GM12892 (cell line): Measurements from ENCODE around the gene COL19A1. TPM values are rescaled to one million over a fixed set of nuclear protein-coding genes. Genes with fewer than 3 reads are reported as not detected.
A peak's percentile ranks its signal among the peaks of the same experiment; 100 is the strongest.
"Not testable (repeated sequence)": the region's sequence is repeated elsewhere in the genome, so short reads cannot be mapped to it uniquely, and the experiment has no call there.

Experiments used
- DNase-seq: peaks from one replicate; pipeline ENCODE4 v3.0.0; 2011; ENCODE audit not compliant: insufficient read length
- FAIRE-seq: peaks from 2 replicates; lab custom pipeline; 2011; peaks lifted over from hg19 to GRCh38; lab: Jason Lieb, UNC
- POLR2A ChIP-seq: IDR thresholded peaks from 2 replicates; pipeline ENCODE4 v1.6.1; 2011; ENCODE audit warnings: low read depth, low read length, control low read depth
- POLR2AphosphoS5 ChIP-seq: IDR thresholded peaks from 2 replicates; pipeline ENCODE4 v1.6.1; 2011; ENCODE audit warnings: low read depth, low read length, control low read depth
- TAF1 ChIP-seq: IDR thresholded peaks from 2 replicates; pipeline ENCODE4 v1.6.1; 2011; ENCODE audit warnings: low read depth, mild to moderate bottlenecking, control low read depth, low read length, borderline replicate concordance
- polyA plus RNA-seq: library from polyadenylated mRNA; unstranded; fragments of >200 nt; gene quantifications from one replicate; pipeline ENCODE4 v1.2.1, GENCODE V29; 2012; ENCODE audit warnings: missing spikeins, inconsistent platforms; ENCODE audit not compliant: missing spikeins

COL19A1 gene
- polyA plus RNA-seq, result 2.6 TPM

GRCh38 chr6:69866351-69866769 is at the start of gene COL19A1:
Gene COL19A1 (plus strand): TSS chr6:69866556. CDS start chr6:69879568, 13,012 bp downstream.
- peak; percentile 67 for TF ChIP-seq POLR2AphosphoS5
- TF ChIP-seq TAF1, result no peak
- TF ChIP-seq POLR2A, result peak; percentile 58; the same call in 1 of the 2 replicates
- FAIRE-seq (peak; percentile 87), DNase-seq (peak; percentile 14)

DNA sequence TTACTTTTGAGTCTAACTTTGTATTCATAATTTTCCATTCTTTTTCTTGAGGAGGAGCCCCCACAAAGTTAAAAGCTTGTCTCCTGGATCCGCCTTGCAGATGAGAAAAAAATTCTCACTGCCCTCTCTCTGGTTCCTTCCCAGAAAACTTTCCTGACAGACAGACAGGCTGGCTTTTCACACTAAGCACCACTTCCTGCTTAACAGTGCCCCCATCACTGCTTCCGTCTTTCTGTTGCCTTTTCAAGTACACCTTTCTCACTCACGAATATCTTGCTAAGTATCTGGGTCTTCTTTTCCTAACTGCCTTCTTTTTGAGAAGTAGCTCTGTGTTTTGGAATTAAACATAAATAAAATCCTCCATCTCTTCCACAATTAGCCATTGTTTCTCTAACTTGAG is 49.8 kb upstream of the COL19A1 start:
- TF ChIP-seq TAF1 (no peak), POLR2AphosphoS5 (no peak), POLR2A (no peak)

GRCh38 chr6:69817358-69817757 is 49.0 kb upstream of the COL19A1 start:
- FAIRE-seq, result peak; percentile 78
- DNase-seq, result no peak
- TF ChIP-seq POLR2A (no peak), TAF1 (no peak), POLR2AphosphoS5 (no peak)

More for the DNA sequence above, 49.8 kb upstream of the COL19A1 start:
- peak; percentile 90 for FAIRE-seq
- DNase-seq, result no peak

- TF ChIP-seq TAF1 (no peak), POLR2AphosphoS5 (no peak), POLR2A (no peak)
- no peak for FAIRE-seq
- DNase-seq, result no peak
These were observed 48.0 kb upstream of the COL19A1 start for GRCh38 chr6:69818223-69818930.

GRCh38 chr6:69819138-69819537 is 47.2 kb upstream of the COL19A1 start:
- no peak for TF ChIP-seq POLR2A
- TF ChIP-seq POLR2AphosphoS5, result no peak
- no peak for TF ChIP-seq TAF1
- DNase-seq (no peak), FAIRE-seq (no peak)

DNA sequence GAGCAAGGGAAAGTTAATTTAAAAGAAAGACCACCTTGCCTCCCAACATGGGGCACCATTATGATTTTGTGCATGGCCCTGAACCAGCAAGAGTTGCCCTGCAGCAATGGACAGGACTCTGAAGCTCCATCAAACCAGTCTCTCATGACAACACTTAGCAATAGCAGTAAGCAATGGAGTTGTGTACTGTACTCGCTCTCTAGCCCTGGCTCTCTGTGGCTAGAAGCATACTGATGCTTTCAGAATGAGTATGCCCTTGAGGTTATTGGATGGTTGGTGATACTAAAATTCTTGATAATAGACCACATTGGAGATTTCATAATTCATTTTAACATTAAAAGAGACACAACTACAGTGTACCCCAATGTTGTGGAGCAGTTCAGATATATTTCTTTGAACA is 46.3 kb upstream of the COL19A1 start:
- TF ChIP-seq POLR2AphosphoS5 (no peak), TAF1 (no peak), POLR2A (no peak)
- peak; percentile 84 for FAIRE-seq

DNA sequence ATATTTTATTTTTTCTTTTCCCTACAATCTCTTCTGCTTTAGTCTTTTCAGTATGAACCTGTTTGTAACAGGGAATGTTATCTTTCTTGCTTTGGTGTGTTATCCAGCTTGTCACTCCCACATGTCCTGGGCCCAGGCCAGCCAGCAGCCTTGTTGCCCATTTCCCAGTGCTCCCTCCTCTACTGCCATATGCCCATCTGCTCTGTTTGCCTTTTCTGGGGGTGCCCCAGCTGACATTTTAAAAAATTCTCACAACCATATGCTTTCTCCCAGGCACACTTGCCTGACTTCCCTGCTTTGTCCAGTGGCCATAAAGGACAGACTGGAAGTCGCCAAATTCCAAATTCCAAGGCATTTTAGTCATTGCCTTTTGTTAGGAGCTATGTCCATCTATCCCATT is 45.9 kb upstream of the COL19A1 start:
- no peak for FAIRE-seq
- DNase-seq, result no peak

More for the DNA sequence above, 46.3 kb upstream of the COL19A1 start:
- DNase-seq, result no peak

DNA sequence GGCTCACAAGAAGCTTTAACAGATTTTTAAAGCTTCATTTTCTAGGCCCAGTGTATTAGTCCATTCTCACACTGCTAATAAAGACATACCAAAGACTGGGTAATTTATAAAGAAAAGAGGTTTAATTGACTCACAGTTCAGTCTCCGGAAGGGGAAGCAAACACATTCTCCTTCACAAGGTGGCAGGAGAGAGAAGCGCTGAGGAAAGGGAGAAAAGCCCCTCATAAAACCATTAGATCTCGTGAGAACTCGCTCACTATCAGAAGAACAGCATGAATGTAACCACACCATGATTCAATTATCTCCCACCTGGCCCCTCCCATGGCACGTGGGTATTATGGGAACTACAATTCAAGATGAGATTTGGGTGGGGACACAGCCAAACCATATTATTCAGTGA is 42.0 kb upstream of the COL19A1 start:
- FAIRE-seq, result not testable (repeated sequence)

More for the DNA sequence above, 45.9 kb upstream of the COL19A1 start:
- TF ChIP-seq POLR2AphosphoS5, result no peak
- TF ChIP-seq TAF1, result no peak
- TF ChIP-seq POLR2A, result no peak

GRCh38 chr6:69825904-69826303 is 40.5 kb upstream of the COL19A1 start:
- no peak for DNase-seq
- TF ChIP-seq TAF1 (no peak), POLR2A (no peak), POLR2AphosphoS5 (no peak)
- FAIRE-seq, result peak; percentile 57

More for the DNA sequence above, 42.0 kb upstream of the COL19A1 start:
- DNase-seq, result not testable (repeated sequence)

DNA sequence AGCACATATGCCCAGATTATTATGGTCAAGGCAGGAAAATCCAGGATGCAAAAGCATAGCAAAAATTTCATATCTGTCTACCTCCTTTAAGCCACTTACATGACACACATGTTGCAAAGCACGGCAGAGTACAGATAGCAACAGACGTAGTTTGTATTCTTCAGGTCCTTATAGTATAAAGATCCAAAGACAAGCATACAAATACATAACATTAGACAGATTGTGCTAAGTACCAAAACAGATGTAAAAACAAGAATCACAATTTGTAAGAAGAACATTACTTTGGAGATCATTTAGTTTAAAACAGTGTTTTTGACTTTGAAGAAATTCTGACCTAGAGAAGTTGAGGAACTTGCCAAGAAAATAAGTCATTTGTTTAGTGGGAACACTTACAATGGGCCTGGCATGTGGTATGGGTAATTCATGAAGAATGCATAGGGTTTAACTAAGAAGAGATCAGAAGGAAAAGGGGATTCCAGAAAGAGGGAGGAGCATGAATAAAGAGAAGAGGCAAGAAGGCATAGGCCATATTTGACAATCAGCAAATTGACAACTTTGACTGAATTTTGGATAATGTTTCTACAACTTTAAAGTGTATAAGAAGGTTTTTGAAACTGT is 39.0 kb upstream of the COL19A1 start:
- FAIRE-seq (no peak), DNase-seq (no peak)
- TF ChIP-seq TAF1, result no peak
- TF ChIP-seq POLR2A, result no peak
- TF ChIP-seq POLR2AphosphoS5, result no peak

GRCh38 chr6:69832558-69832957 is 33.8 kb upstream of the COL19A1 start:
- no peak for TF ChIP-seq TAF1
- no peak for TF ChIP-seq POLR2A
- TF ChIP-seq POLR2AphosphoS5, result no peak
- no peak for DNase-seq
- no peak for FAIRE-seq

GRCh38 chr6:69835414-69836179 is 30.8 kb upstream of the COL19A1 start:
- FAIRE-seq (peak; percentile 82), DNase-seq (no peak)
- TF ChIP-seq POLR2AphosphoS5 (no peak), TAF1 (no peak), POLR2A (no peak)
